ENCODE measurements around the gene SYCE3.

SYCE3 gene

GRCh38 chr22:50600538-50600937, 37.8 kb upstream of the SYCE3 start, which contains the start of gene MAPK8IP2:
MAPK8IP2 (plus strand) TSS chr22:50600793; CDS start chr22:50600819, 26 bp downstream.
- no peak for DNase-seq

GRCh38 chr22:50599816-50600455, 37.2 kb upstream of the SYCE3 start:
- peak; percentile 83 for DNase-seq

GRCh38 chr22:50597097-50597496, 34.4 kb upstream of the SYCE3 start:
- no peak for DNase-seq

- no peak for DNase-seq
These were observed 32.5 kb upstream of the SYCE3 start for GRCh38 chr22:50595189-50595588.

GRCh38 chr22:50587407-50587806, 24.7 kb upstream of the SYCE3 start:
- DNase-seq, result no peak

- no peak for DNase-seq
These were observed 23.7 kb upstream of the SYCE3 start for GRCh38 chr22:50586416-50586815.

GRCh38 chr22:50585781-50586180, 23.1 kb upstream of the SYCE3 start:
- DNase-seq, result no peak

- no peak for DNase-seq
These were observed 22.5 kb upstream of the SYCE3 start for GRCh38 chr22:50585238-50585637.

GRCh38 chr22:50584106-50585096, 21.7 kb upstream of the SYCE3 start:
- DNase-seq, result no peak

GRCh38 chr22:50583294-50583861, 20.7 kb upstream of the SYCE3 start:
- no peak for DNase-seq

GRCh38 chr22:50582493-50583293, 20.0 kb upstream of the SYCE3 start, which contains the start of gene CHKB:
CHKB (minus strand) TSS chr22:50582849; CDS start chr22:50582781, 68 bp downstream.
- DNase-seq, result peak; percentile 99

- peak; percentile 42 for DNase-seq
These were observed 19.3 kb upstream of the SYCE3 start for GRCh38 chr22:50581950-50582492.

GRCh38 chr22:50581031-50581949, 18.6 kb upstream of the SYCE3 start:
- DNase-seq, result no peak

- no peak for DNase-seq
These were observed 17.0 kb upstream of the SYCE3 start for GRCh38 chr22:50579752-50580151.

GRCh38 chr22:50578776-50579310, 16.1 kb upstream of the SYCE3 start:
- DNase-seq, result no peak

GRCh38 chr22:50577987-50578775, 15.5 kb upstream of the SYCE3 start, which contains the start of gene CPT1B:
CPT1B (minus strand) TSS chr22:50578427; CDS start chr22:50577915, 512 bp downstream.
- no peak for DNase-seq

- no peak for DNase-seq
These were observed 14.9 kb upstream of the SYCE3 start for GRCh38 chr22:50577697-50577986.

GRCh38 chr22:50576806-50577696, 14.3 kb upstream of the SYCE3 start:
- DNase-seq, result no peak

- peak; percentile 43 for DNase-seq
These were observed 13.4 kb upstream of the SYCE3 start for GRCh38 chr22:50576070-50576469.
